PC-9 (cell line): Measurements from ENCODE around the gene CKAP4. TPM values are rescaled to one million over a fixed set of nuclear protein-coding genes. Genes with fewer than 3 reads are reported as not detected.

ENCODE experiments used
- BruUV-seq: library from RNA; stranded (reverse); fragments of 400-500 nt; replicated peaks from 2 replicates; lab custom pipeline; 2021; lab: Mats Ljungman, UMichigan
- CTCF ChIA-PET: fragments of 300-600 bp; sonication (Branson Sonifier 250); formaldehyde crosslinking; loops from one replicate; lab custom pipeline; 2022; ENCODE audit warnings: antibody characterized with exemption; lab: Charles Lee
- POLR2A ChIA-PET: fragments of 300-600 bp; sonication (Branson Sonifier 250); formaldehyde crosslinking; loops from one replicate; lab custom pipeline; 2022; ENCODE audit warnings: antibody characterized with exemption; ENCODE audit not compliant: unreplicated experiment; lab: Charles Lee
- DNase-seq, 2 experiments: peaks; one replicate each; pipeline versions ENCODE4 v3.0.0 to v3.0.0-alpha.2; 2015 to 2022; ENCODE audit warnings: mixed read lengths in 1 of 2
- H2AFZ ChIP-seq: fragments of 200-600 bp; sonication (generic); 2 replicates; pipeline ENCODE4 v1.8.1; 2017; ENCODE audit warnings: antibody characterized with exemption
- H3F3A ChIP-seq: fragments of 200-600 bp; sonication (generic); 2 replicates; pipeline ENCODE4 v1.8.1; 2017; ENCODE audit warnings: antibody characterized with exemption, mild to moderate bottlenecking, low read depth; ENCODE audit not compliant: insufficient read depth
- H3K27ac ChIP-seq: fragments of 200-600 bp; sonication (generic); 2 replicates; pipeline ENCODE4 v1.6.1; 2016; ENCODE audit warnings: mixed run types
- H3K27me3 ChIP-seq: fragments of 200-600 bp; sonication (generic); 2 replicates; pipeline ENCODE4 v1.6.1; 2016; ENCODE audit warnings: low read depth, mixed run types; ENCODE audit not compliant: insufficient read depth
- H3K36me3 ChIP-seq: fragments of 200-600 bp; sonication (generic); 2 replicates; pipeline ENCODE4 v1.6.1; 2016; ENCODE audit warnings: low read depth, mixed run types
- H3K4me1 ChIP-seq: fragments of 200-600 bp; sonication (generic); replicated peaks from 2 replicates; pipeline ENCODE4 v1.6.1; 2016; ENCODE audit warnings: mixed run types; ENCODE audit not compliant: insufficient read depth
- H3K4me2 ChIP-seq: fragments of 200-600 bp; sonication (generic); 2 replicates; pipeline ENCODE4 v1.6.1; 2017; ENCODE audit warnings: mixed run types
- H3K4me3 ChIP-seq: fragments of 200-600 bp; sonication (generic); 2 replicates; pipeline ENCODE4 v1.6.1; 2016; ENCODE audit warnings: mixed run types
- H3K79me2 ChIP-seq: fragments of 200-600 bp; sonication (generic); 2 replicates; pipeline ENCODE4 v1.6.1; 2017; ENCODE audit warnings: low read depth, mixed run types
- H3K9me2 ChIP-seq: fragments of 200-600 bp; sonication (generic); 2 replicates; pipeline ENCODE4 v1.8.1; 2017; ENCODE audit warnings: mild to moderate bottlenecking; ENCODE audit not compliant: insufficient read depth
- H3K9me3 ChIP-seq: fragments of 200-600 bp; sonication (generic); 2 replicates; pipeline ENCODE4 v1.8.1; 2016; ENCODE audit warnings: low read depth; ENCODE audit not compliant: insufficient read depth
- H4K20me1 ChIP-seq: fragments of 200-600 bp; sonication (generic); 2 replicates; pipeline ENCODE4 v1.8.1; 2017; ENCODE audit not compliant: insufficient read depth
- EZH2 ChIP-seq: fragments of 200-600 bp; sonication (generic); IDR thresholded peaks from 2 replicates; pipeline ENCODE4 v1.8.0; 2017; ENCODE audit warnings: antibody characterized with exemption, low read depth
- intact Hi-C: fragments of 100-400 bp; cut with micrococcal nuclease; formaldehyde crosslinking; loops from one replicate; pipeline ENCODE4 v1.10.0; 2022; ENCODE audit not compliant: unreplicated experiment
- total RNA-seq: library from RNA; stranded (reverse); gene quantifications from 2 replicates; pipeline ENCODE4 v1.2.3, GENCODE V29; 2021
- TF ChIP-seq, protein P1 (sequence below): fragments of 200-600 bp; sonication (generic); conservative IDR thresholded peaks from 2 replicates; pipeline ENCODE4 v1.6.1; 2017; ENCODE audit warnings: mixed run types, antibody characterized with exemption, mild to moderate bottlenecking, moderate library complexity

The CKAP4 gene
- total RNA-seq, 1 experiment from 2014 or later, result 81.5 TPM

DNA sequence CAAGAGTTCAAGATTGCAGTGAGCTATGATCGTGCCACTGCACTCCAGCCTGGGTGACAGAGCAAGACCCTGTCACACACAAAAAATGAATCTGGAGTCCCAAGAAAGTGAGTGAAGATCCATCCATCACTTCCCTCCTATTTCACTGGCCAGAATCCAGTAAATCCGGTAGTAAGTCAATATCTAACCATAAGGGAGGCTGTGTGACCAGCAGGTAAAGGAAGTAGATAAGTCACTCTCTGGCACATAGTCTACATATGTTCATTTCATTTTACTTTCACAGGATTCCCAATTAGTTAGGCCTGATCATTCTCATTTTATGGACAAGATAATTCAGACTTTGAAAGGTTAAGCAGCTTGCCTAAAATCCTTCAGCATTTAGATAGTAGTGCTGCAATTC lies 42.8 kb upstream of the CKAP4 start:
- H3K27me3 ChIP-seq, result no peaks in the 10 kb centered on the region
- no peaks in the 10 kb centered on the region for H3K9me2 ChIP-seq
- peaks cover 41% of the 10 kb centered on the region for H3K4me1 ChIP-seq
- ChIA-PET CTCF (no interaction called here), POLR2A (no interaction called here)
- BruUV-seq, result no TSS peak
- H3K4me2 ChIP-seq, result no peak overlapping the region
- TF ChIP-seq, protein P1, sequence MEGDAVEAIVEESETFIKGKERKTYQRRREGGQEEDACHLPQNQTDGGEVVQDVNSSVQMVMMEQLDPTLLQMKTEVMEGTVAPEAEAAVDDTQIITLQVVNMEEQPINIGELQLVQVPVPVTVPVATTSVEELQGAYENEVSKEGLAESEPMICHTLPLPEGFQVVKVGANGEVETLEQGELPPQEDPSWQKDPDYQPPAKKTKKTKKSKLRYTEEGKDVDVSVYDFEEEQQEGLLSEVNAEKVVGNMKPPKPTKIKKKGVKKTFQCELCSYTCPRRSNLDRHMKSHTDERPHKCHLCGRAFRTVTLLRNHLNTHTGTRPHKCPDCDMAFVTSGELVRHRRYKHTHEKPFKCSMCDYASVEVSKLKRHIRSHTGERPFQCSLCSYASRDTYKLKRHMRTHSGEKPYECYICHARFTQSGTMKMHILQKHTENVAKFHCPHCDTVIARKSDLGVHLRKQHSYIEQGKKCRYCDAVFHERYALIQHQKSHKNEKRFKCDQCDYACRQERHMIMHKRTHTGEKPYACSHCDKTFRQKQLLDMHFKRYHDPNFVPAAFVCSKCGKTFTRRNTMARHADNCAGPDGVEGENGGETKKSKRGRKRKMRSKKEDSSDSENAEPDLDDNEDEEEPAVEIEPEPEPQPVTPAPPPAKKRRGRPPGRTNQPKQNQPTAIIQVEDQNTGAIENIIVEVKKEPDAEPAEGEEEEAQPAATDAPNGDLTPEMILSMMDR, result no peak
- no peak for TF ChIP-seq EZH2
- no peak overlapping the region for H2AFZ ChIP-seq
- H3F3A ChIP-seq, result peaks cover 25% of the 10 kb centered on the region
- H3K27ac ChIP-seq, result no peak overlapping the region
- DNase-seq, result no peak
- no peaks in the 10 kb centered on the region for H3K79me2 ChIP-seq
- no peaks in the 10 kb centered on the region for H4K20me1 ChIP-seq
- H3K4me3 ChIP-seq, result no peak overlapping the region
- intact Hi-C loops, result no loop called here
- peaks cover 8% of the 10 kb centered on the region for H3K9me3 ChIP-seq
- no peaks in the 10 kb centered on the region for H3K36me3 ChIP-seq

DNA sequence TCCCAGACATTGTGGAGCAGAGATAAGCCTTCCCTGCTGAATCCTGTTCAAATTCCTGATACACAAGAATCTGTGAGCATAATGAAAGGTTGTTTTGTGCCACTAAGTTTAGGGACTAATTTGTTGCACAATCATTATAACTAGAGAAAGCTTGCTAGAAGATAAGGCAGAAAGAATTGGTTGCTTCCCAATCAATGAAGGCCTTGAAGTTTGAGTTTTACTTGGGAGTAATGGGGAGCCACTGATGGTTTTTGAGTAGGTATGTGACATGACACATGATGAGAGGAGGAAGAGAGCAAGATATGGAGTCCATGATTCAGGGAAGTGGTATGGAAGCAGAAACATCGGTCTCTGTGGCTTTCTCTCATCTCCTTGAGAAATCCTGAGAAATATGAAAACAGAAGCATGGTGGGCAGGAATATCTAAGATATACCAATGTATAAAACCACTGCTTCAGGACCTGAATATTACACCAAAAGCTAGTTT lies 41.4 kb upstream of the CKAP4 start:
- Histone ChIP-seq H3F3A (peaks cover 22% of the 10 kb centered on the region), H4K20me1 (no peaks in the 10 kb centered on the region), H3K4me1 (peaks cover 40% of the 10 kb centered on the region), H2AFZ (peak overlapping the region; percentile 78), H3K79me2 (no peaks in the 10 kb centered on the region), H3K27ac (peak overlapping the region; percentile 98), H3K4me2 (peak overlapping the region; percentile 27), H3K4me3 (no peak overlapping the region), H3K9me3 (peaks cover 2% of the 10 kb centered on the region), H3K27me3 (no peaks in the 10 kb centered on the region), H3K36me3 (no peaks in the 10 kb centered on the region), H3K9me2 (no peaks in the 10 kb centered on the region)
- no peak for TF ChIP-seq EZH2
- BruUV-seq, result no TSS peak
- intact Hi-C loops, result no loop called here
- CTCF ChIA-PET, result interaction anchor here (0.6 kb wide), 1 partner anchor 733 kb away, joined by 3 read pairs; no protein-coding TSS in a partner anchor
- DNase-seq, result no peak
- POLR2A ChIA-PET, result no interaction called here

DNA sequence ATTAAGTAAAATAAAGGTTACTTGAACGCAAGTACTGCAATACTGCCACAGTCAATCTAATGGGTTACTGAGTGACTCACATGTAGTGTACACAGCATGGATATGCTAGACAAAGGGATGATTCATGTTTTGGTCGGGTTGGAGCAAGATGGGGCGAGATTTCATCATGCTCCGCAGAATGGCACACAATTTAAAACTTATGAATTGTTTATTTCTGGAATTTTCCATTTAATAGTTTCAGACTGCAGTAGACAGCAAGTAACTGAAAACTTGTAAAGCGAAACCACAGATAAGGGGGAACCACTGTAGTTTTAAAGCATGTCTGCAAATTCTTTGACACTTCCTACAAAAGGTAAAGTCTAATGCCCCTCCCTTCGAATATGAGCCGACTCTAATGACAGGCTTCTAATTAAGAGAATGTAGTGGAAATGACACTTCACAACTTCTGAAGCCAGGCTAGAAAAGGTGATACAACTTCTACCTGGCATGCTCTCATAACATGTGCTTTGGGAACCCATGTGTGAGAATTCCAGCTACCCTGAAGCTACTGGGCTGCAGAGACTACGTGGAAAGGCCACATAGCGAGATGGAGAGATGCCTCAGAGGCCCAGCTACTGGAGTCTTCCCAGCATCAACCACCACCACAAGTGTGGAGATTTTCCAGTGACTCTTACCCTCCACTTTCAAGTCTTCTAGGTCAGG lies 40.8 kb upstream of the CKAP4 start:
- POLR2A ChIA-PET, result no interaction called here

More for the DNA sequence above, 40.8 kb upstream of the CKAP4 start:
- H3K4me3 ChIP-seq, result no peak overlapping the region
- intact Hi-C loops, result no loop called here
- no peaks in the 10 kb centered on the region for H3K36me3 ChIP-seq
- no peaks in the 10 kb centered on the region for H3K9me2 ChIP-seq
- no peaks in the 10 kb centered on the region for H4K20me1 ChIP-seq
- BruUV-seq, result no TSS peak
- H3K9me3 ChIP-seq, result no peaks in the 10 kb centered on the region; the same call in 1 of the 2 replicates
- DNase-seq, result peak; percentile 41 to 91
- H3K27me3 ChIP-seq, result no peaks in the 10 kb centered on the region
- CTCF ChIA-PET, result interaction anchor here (0.6 kb wide), 1 partner anchor 732 kb away, joined by 3 read pairs; no protein-coding TSS in a partner anchor
- H3K4me2 ChIP-seq, result peak overlapping the region; percentile 27
- TF ChIP-seq, protein P1, result no peak
- no peak for TF ChIP-seq EZH2
- H2AFZ ChIP-seq, result peak overlapping the region; percentile 78
- peak overlapping the region; percentile 98 for H3K27ac ChIP-seq
- H3F3A ChIP-seq, result peaks cover 22% of the 10 kb centered on the region
- H3K79me2 ChIP-seq, result no peaks in the 10 kb centered on the region
- peaks cover 40% of the 10 kb centered on the region for H3K4me1 ChIP-seq
